Measurements from ENCODE around the gene VAV1. TPM values are rescaled to one million over a fixed set of nuclear protein-coding genes. Genes with fewer than 3 reads are reported as not detected.

VAV1 gene
- total RNA-seq, 4 donors from 2014 or later = 0.83 to 7.6 (median 3.6) TPM

DNA sequence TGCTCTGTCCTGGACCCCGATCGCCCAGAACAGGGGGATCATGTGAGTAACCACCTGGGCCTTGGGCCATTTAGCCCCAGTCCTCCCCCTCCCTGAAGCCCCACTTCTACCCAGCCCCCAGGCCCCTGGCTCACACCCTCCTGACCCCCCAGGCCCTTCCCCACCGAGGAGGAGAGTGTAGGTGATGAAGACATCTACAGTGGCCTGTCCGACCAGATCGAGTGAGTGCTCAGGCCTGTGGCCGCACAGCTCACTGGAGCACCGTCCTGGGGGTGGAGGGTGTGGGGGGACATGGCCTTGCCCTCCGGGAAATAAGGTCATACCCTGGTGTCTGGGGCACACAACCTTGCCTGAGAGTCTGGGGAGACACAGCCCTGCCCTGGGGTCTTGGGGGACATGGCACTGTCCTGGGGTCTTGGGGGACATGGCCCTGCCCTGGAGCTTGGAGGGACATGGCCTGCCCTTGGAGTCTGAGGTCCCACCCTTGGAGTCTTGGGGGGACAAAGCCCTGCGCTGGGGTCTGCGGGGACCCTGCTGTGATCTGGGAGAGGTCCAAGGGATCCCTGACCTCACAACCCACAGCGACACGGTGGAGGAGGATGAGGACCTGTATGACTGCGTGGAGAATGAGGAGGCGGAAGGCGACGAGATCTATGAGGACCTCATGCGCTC, 49.3 kb downstream of the VAV1 start:
- Histone ChIP-seq H3K9me3 (peaks cover 0 to 18% (median 15%) of the 10 kb centered on the region in 3 donors), H3K27me3 (peaks cover 0 to 12% (median 0%) of the 10 kb centered on the region in 4 donors), H3K27ac (no peak overlapping the region), H3K4me3 (no peak overlapping the region), H3K36me3 (no peaks in the 10 kb centered on the region), H3K4me1 (no peaks in the 10 kb centered on the region)
- TF ChIP-seq, protein P1, sequence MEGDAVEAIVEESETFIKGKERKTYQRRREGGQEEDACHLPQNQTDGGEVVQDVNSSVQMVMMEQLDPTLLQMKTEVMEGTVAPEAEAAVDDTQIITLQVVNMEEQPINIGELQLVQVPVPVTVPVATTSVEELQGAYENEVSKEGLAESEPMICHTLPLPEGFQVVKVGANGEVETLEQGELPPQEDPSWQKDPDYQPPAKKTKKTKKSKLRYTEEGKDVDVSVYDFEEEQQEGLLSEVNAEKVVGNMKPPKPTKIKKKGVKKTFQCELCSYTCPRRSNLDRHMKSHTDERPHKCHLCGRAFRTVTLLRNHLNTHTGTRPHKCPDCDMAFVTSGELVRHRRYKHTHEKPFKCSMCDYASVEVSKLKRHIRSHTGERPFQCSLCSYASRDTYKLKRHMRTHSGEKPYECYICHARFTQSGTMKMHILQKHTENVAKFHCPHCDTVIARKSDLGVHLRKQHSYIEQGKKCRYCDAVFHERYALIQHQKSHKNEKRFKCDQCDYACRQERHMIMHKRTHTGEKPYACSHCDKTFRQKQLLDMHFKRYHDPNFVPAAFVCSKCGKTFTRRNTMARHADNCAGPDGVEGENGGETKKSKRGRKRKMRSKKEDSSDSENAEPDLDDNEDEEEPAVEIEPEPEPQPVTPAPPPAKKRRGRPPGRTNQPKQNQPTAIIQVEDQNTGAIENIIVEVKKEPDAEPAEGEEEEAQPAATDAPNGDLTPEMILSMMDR (IDR thresholded peaks at IDR 0.05) = no peak
- TF ChIP-seq POLR2A (IDR thresholded peaks at IDR 0.05) = no peak
- intact Hi-C loops (cut with DNase I) = no loop called here
- no peak for DNase-seq
- WGBS, 2 donors = 85 to 100% methylated on average over 2 to 4 of the region's 17 CpGs

DNA sequence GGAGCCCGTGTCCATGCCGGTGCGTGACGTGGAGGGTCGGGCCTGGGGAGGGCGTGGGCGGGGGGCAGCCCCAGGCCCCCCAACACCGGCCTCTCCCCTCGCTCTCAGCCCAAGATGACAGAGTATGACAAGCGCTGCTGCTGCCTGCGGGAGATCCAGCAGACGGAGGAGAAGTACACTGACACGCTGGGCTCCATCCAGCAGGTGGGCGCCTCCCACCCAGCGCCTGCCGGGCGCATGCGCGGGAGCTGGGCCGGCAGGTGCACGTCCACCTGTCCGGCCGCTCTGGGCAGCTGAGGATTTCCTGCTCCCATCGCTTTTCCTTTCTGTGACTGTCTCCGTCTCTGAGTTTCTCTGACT, 49.8 kb downstream of the VAV1 start:
- H3K9me3 ChIP-seq = peaks cover 0 to 18% (median 15%) of the 10 kb centered on the region in 3 donors
- H3K27ac ChIP-seq = no peak overlapping the region
- peaks cover 0 to 12% (median 0%) of the 10 kb centered on the region in 4 donors for H3K27me3 ChIP-seq
- TF ChIP-seq, protein P1 (IDR thresholded peaks at IDR 0.05) = no peak
- no peak for TF ChIP-seq POLR2A (IDR thresholded peaks at IDR 0.05)
- H3K36me3 ChIP-seq = no peaks in the 10 kb centered on the region
- no peaks in the 10 kb centered on the region for H3K4me1 ChIP-seq
- intact Hi-C loops (cut with DNase I) = no loop called here
- DNase-seq = no peak
- 50 to 73% methylated on average over 14 to 17 of the region's 25 CpGs for WGBS, 2 donors
- no peak overlapping the region for H3K4me3 ChIP-seq

DNA sequence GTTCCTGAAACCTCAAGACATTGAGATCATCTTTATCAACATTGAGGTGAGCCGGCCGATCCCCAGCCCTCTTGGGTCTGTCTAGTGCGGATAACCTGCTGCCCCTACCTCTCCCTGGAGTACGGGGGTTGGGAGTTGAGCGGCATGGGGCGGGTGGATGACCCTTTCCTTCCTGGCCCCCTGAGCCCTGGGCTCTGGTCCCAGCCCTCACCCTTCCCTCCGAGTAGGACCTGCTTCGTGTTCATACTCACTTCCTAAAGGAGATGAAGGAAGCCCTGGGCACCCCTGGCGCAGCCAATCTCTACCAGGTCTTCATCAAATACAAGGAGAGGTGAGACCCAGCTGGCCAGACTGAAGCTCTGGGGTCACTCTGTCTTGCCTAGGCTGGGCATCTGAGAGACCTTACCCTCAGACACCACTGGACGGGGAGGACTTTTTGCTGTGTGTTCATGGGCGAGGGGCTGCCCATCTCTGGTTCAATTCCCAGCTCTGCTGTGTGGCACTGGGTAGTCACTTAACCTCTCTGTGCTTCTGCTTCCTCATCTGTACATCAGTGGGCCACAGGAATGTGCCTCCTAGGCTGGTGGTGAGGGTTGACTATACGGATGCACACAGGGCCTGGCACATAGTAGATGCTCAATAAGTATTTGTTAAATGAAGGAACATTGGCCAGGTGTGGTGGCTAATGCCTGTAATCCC, 52.7 kb downstream of the VAV1 start:
- Histone ChIP-seq H3K36me3 (no peaks in the 10 kb centered on the region), H3K27me3 (peaks cover 0 to 25% (median 0%) of the 10 kb centered on the region in 4 donors), H3K4me1 (no peaks in the 10 kb centered on the region), H3K27ac (no peak overlapping the region), H3K4me3 (no peak overlapping the region), H3K9me3 (peaks cover 0 to 6% (median 5%) of the 10 kb centered on the region in 3 donors)
- DNase-seq = no peak
- intact Hi-C loops (cut with DNase I) = no loop called here
- WGBS, 2 donors = 89 to 96% methylated on average over 5 to 9 of the region's 12 CpGs
- TF ChIP-seq, protein P1 (IDR thresholded peaks at IDR 0.05) = no peak
- TF ChIP-seq POLR2A (IDR thresholded peaks at IDR 0.05) = no peak

DNA sequence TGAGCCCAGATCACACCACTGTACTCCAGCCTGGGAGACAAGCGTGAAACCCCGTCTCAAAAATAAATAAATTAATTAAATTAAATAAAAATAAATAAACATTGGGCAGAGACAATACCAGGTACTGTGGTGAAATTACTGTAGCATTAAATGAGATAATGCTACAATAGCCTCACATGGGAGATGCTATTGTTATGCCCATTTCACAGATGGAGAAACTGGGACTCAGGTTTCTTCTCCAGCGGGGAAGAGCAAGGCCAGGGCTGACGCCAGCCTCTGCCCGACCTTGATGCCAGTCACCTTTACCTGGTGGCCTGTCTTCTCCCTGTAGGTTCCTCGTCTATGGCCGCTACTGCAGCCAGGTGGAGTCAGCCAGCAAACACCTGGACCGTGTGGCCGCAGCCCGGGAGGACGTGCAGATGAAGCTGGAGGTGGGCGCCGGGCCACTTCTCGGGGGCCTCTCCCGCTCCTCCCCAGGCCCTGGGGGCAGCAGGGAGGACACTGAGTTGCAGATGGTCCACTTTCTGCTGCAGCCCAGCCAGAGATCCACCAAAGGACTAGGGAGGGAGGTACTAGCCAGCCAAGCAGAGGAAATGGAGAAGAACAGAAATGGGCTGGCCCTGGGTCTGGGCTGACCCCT, 53.9 kb downstream of the VAV1 start:
- WGBS, 2 donors = 77 to 86% methylated on average over 5 to 13 of the region's 15 CpGs

More for the DNA sequence above, 53.9 kb downstream of the VAV1 start:
- H3K4me1 ChIP-seq = no peaks in the 10 kb centered on the region
- H3K27me3 ChIP-seq = peaks cover 0 to 26% (median 0%) of the 10 kb centered on the region in 4 donors
- H3K27ac ChIP-seq = no peak overlapping the region
- no peaks in the 10 kb centered on the region for H3K9me3 ChIP-seq
- TF ChIP-seq, protein P1 (IDR thresholded peaks at IDR 0.05) = no peak
- TF ChIP-seq POLR2A (IDR thresholded peaks at IDR 0.05) = no peak
- no peak overlapping the region for H3K4me3 ChIP-seq
- intact Hi-C loops (cut with DNase I) = no loop called here
- no peaks in the 10 kb centered on the region for H3K36me3 ChIP-seq
- no peak for DNase-seq

All from esophagus squamous epithelium (tissue), 5 donors.